A549 (cell line): Measurements from ENCODE around the gene GRID1.

Source experiments
- CEBPB ChIP-seq, 2 experiments: fragments of >200 bp in 1 of 2; sonication (Bioruptor Twin) in 1 of 2; formaldehyde crosslinking in 1 of 2; IDR thresholded peaks; 2 replicates each; pipeline ENCODE4 v1.6.1; 2012 to 2016
- HOXB5 ChIP-seq: fragments of 250-450 bp; sonication (Bioruptor Pico); IDR thresholded peaks from 2 replicates; pipeline ENCODE4 v1.5.0; 2020; ENCODE audit warnings: mild to moderate bottlenecking, moderate library complexity
- MAX ChIP-seq: IDR thresholded peaks from 2 replicates; pipeline ENCODE4 v1.6.1; 2012
- RAD21 ChIP-seq, 2 experiments: fragments of >200 bp in 1 of 2; sonication (Bioruptor Twin) in 1 of 2; formaldehyde crosslinking in 1 of 2; IDR thresholded peaks in 1 of 2; conservative IDR thresholded peaks in 1 of 2; 2 replicates in 1 of 2; 3 replicates in 1 of 2; pipeline ENCODE4 v1.6.1; 2012 to 2018; ENCODE audit warnings: inconsistent platforms in 1 of 2
- SREBF2 ChIP-seq: fragments of 450-650 bp; IDR thresholded peaks from 2 replicates; pipeline ENCODE4 v1.6.1; 2014; ENCODE audit warnings: mild to moderate bottlenecking, moderate library complexity
- ZFP36 ChIP-seq: fragments of 450-650 bp; IDR thresholded peaks from 2 replicates; pipeline ENCODE4 v1.6.1; 2014; ENCODE audit warnings: borderline replicate concordance; ENCODE audit not compliant: partially characterized antibody
- TF ChIP-seq, protein P1 (sequence below): fragments of >200 bp; sonication (Bioruptor Twin); formaldehyde crosslinking; IDR thresholded peaks from 3 replicates; pipeline ENCODE4 v1.5.1; 2016

DNA sequence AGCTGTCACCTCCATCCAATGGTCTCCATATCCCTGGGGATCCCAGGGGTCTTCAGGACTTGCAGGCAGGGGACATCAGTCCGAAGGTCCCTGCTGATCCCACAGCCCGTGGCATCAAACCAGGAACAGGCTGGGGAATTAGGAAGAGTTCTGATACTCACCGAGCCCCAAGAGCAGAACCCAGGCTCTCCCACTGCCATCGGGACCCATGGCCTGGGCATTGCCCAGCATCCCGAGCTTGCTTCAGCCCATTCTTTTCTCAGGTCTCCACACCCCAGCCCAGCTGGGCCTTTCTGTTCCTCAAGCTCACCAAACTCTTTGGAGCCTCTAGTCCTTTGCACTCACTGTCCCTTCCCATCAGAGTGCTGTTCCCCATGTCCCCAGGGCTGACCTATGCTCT lies 280.9 kb downstream of the GRID1 start:
- TF ChIP-seq, protein P1, sequence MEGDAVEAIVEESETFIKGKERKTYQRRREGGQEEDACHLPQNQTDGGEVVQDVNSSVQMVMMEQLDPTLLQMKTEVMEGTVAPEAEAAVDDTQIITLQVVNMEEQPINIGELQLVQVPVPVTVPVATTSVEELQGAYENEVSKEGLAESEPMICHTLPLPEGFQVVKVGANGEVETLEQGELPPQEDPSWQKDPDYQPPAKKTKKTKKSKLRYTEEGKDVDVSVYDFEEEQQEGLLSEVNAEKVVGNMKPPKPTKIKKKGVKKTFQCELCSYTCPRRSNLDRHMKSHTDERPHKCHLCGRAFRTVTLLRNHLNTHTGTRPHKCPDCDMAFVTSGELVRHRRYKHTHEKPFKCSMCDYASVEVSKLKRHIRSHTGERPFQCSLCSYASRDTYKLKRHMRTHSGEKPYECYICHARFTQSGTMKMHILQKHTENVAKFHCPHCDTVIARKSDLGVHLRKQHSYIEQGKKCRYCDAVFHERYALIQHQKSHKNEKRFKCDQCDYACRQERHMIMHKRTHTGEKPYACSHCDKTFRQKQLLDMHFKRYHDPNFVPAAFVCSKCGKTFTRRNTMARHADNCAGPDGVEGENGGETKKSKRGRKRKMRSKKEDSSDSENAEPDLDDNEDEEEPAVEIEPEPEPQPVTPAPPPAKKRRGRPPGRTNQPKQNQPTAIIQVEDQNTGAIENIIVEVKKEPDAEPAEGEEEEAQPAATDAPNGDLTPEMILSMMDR, result no peak
- TF ChIP-seq MAX (no peak), CEBPB (IDR thresholded peaks at IDR 0.05) (no peak), SREBF2 (no peak), ZFP36 (no peak), RAD21 (conservative IDR thresholded peaks at IDR 0.05 in 1 of 2, IDR thresholded peaks at IDR 0.05 in 1 of 2) (no peak), HOXB5 (no peak)
